Activated T-cell treated with anti-CD3 and anti-CD28 coated beads, Interleukin-2, amount 50 U/mL, for 24 hours (primary cell): ENCODE measurements around the gene PFN1.

Experiments used
- DNase-seq: peaks from one replicate; pipeline ENCODE4 v3.0.0-alpha.2; 2020
- H3K27ac Mint-ChIP-seq: 2 replicates; pipeline ENCODE4 v1.8.0; 2020; ENCODE audit warnings: mild to moderate bottlenecking, mixed read lengths
- H3K27me3 Mint-ChIP-seq: 2 replicates; pipeline ENCODE4 v1.8.0; 2020; ENCODE audit warnings: mixed read lengths
- H3K36me3 Mint-ChIP-seq: 2 replicates; pipeline ENCODE4 v1.8.0; 2020; ENCODE audit warnings: low read depth, mixed read lengths
- H3K4me1 Mint-ChIP-seq: 2 replicates; pipeline ENCODE4 v1.8.0; 2020; ENCODE audit warnings: low read depth, mixed read lengths
- H3K4me3 Mint-ChIP-seq: 2 replicates; pipeline ENCODE4 v1.8.0; 2020; ENCODE audit warnings: mild to moderate bottlenecking, moderate library complexity, mixed read lengths
- H3K9me3 Mint-ChIP-seq: 2 replicates; pipeline ENCODE4 v1.8.0; 2020; ENCODE audit warnings: mixed read lengths

The PFN1 gene

DNA sequence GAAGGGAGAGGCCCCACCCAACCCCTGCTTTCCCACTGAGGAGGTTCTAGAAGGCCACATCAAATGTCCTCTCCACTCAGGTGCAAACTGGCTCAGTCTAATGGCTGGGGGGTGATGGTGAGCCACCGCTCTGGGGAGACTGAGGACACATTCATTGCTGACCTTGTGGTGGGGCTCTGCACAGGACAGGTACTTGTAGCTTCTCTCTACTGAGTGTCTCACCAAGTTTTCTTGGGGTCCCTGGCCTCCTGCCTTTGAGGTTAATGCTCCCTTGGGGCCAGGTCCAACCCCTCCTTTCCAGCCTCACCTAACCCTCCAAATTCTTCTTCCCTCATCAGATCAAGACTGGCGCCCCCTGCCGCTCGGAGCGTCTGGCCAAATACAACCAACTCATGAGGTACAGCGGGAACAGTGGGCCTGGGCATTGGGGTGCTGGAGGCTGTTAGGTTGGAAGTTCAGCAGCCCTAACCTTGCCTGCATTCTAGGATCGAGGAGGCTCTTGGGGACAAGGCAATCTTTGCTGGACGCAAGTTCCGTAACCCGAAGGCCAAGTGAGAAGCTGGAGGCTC is 8.2 kb upstream of the PFN1 start:
- Mint-ChIP-seq H3K27me3 (no peaks in the 10 kb centered on the region), H3K9me3 (no peaks in the 10 kb centered on the region), H3K27ac (no peak overlapping the region), H3K4me1 (peaks cover 2% of the 10 kb centered on the region), H3K36me3 (peaks cover 39% of the 10 kb centered on the region), H3K4me3 (no peak overlapping the region)
- DNase-seq = peak; percentile 58

DNA sequence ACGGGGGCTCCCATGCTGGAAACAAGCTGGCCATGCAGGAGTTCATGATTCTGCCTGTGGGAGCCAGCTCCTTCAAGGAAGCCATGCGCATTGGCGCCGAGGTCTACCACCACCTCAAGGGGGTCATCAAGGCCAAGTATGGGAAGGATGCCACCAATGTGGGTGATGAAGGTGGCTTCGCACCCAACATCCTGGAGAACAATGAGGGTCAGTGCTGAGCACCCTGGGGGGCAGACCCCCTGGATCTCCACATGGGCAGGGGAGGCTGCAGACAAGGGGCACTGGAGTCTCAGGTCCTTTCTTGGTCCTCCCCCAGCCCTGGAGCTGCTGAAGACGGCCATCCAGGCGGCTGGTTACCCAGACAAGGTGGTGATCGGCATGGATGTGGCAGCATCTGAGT is 6.8 kb upstream of the PFN1 start:
- Mint-ChIP-seq H3K4me3 (no peak overlapping the region), H3K36me3 (peaks cover 34% of the 10 kb centered on the region), H3K27ac (no peak overlapping the region), H3K4me1 (peaks cover 17% of the 10 kb centered on the region), H3K27me3 (no peaks in the 10 kb centered on the region), H3K9me3 (no peaks in the 10 kb centered on the region)
- no peak for DNase-seq

DNA sequence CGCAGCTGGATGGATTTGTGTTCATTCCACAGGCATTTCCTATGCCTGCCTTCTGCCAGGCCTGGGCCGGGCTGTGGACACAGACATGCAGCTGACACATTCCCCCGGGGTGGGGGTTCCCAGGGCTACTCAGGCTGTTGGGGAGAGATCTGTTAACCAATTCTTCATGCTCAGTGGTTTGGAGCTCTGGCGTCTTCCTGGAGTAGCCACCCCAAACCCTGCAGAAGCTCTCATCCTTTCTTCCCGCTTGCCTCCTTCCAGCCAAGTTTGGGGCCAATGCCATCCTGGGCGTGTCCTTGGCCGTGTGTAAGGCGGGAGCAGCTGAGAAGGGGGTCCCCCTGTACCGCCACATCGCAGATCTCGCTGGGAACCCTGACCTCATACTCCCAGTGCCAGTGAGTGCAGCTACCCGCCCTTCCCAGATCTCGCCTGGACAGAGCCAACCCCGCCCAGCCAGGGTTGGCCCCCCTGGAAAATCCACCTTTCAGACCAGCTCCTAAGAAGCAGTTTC is 5.2 kb upstream of the PFN1 start:
- peaks cover 21% of the 10 kb centered on the region for H3K36me3 Mint-ChIP-seq
- peaks cover 17% of the 10 kb centered on the region for H3K4me1 Mint-ChIP-seq
- no peak for DNase-seq
- H3K27ac Mint-ChIP-seq = no peak overlapping the region
- no peaks in the 10 kb centered on the region for H3K9me3 Mint-ChIP-seq
- H3K27me3 Mint-ChIP-seq = no peaks in the 10 kb centered on the region
- H3K4me3 Mint-ChIP-seq = no peak overlapping the region

DNA sequence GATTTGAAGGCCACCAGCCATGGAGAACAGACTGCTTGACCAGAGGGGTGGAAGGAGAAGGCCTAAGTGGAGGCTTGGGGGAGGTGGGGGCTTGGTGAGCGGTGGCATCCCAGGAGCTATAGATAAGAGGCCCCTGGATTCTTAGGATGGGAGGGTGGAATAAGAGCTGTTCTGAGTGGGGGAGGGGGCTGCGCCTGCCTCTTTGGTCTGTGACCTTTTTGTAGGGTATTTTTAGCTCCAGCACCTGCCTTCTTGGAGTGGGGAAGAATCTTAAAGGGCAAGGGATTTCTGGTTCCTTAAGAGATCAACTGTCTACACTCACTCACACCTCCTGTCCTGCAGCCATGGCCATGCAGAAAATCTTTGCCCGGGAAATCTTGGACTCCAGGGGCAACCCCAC is 3.2 kb upstream of the PFN1 start:
- Mint-ChIP-seq H3K27ac (peak overlapping the region; percentile 96), H3K4me3 (peak overlapping the region; percentile 94)
- no peak for DNase-seq

DNA sequence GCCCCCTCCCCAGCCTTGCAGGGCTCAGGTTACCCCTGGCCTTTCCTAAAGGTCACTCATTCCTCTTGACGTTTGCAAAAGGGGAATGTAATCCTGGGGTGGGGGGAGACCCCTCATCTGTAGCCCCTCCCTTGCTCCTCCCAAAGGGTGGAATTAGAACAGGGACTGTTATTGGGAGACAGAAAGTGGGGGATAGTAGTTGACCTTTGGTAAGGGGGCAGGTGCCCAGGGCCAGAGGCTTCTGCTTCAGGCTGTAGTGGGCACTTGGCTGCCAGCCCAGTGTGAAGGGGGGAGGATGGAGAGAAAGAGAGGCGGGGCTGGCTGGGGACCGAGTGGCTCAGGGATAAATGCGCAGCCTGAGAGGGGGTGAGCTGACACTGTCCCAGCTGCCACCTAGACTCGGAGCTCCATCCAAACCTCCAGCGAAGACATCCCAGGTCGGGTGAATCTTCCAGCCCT is 2.4 kb upstream of the PFN1 start, which contains the start of gene ENO3:
Gene ENO3 (plus strand): TSS at position 374 of the 459 bp plus-strand sequence. CDS start 711 bp downstream, outside the sequence.
- Mint-ChIP-seq H3K27me3 (no peaks in the 10 kb centered on the region), H3K9me3 (no peaks in the 10 kb centered on the region), H3K36me3 (peaks cover 30% of the 10 kb centered on the region), H3K4me3 (peak within 1 kb of the TSS; percentile 94), H3K27ac (peak within 1 kb of the TSS; percentile 96), H3K4me1 (peaks cover 22% of the 10 kb centered on the region)
- DNase-seq = peak; percentile 48

More for the DNA sequence above, 3.2 kb upstream of the PFN1 start:
- Mint-ChIP-seq H3K36me3 (peaks cover 26% of the 10 kb centered on the region), H3K4me1 (peaks cover 18% of the 10 kb centered on the region), H3K27me3 (no peaks in the 10 kb centered on the region), H3K9me3 (no peaks in the 10 kb centered on the region)

DNA sequence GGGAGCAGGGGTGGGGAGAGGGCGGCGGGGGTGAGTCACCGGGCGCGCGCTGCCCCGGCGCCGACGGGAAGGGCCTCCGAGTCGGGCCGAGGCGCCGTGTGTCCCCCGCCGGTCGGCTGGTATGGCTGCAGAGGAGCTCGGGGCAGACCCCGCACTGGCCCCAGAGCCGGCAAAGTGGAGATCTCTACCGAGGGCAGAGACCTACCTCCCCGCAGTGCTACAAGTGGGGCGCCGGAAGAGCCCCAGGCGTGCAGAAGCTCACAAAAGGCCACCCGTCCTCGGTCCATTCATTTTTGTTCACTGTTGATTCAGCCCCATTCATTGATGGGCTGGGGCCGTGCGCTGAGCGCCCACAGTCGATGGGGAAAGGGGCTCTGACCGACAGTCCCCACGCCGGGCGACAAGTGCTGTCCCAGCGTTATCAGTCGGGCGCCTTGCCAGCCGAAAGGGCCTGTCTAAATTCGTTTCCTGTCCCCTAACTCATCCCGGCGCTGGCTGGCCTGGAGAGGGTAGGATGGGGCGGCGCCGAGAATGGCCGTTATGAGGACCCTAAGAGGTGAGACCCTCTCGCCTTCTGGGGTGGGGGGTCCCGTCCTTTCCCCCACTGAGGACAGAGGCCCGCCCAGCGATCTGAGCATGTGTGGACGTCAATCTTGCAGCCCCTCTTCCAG is 1.9 kb upstream of the PFN1 start:
- no peaks in the 10 kb centered on the region for H3K9me3 Mint-ChIP-seq

DNA sequence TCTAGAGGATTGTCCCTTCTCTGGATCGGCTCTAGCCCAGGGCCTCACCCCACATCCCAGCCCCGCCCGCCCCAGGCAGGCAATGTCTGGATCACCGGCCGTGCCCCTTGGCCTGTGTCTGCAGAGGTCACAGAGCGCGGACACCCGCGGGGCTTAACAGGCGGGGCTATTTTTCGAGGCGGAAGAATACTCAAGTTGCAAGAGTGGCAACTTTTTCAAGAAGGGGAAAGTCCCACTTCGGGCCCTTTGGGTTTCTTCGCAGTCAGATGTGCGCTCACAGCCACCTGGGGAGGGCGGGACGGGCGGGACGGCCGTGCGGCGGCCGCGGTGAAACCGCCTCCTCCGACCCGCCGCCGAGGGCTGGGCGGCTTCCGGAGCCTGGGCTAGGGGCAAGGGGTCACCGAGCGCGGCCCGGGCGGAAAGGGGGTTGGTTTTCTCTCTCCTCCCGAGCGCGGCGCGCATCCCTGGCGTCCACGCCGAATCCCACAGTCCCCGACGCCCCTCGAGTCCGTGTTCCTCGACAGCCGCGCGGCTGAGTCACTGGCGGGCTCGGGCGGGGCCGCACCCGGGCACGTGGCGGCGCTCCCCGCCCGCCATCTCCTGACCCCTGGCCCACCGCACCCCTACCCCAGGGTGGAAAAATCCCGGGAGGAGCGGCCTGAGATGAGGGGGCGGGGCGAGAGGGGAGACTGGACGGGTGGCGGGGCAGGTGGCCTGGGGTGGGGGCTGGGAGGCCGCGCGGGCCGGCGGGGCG is 1.2 kb upstream of the PFN1 start:
- Mint-ChIP-seq H3K4me3 (peak overlapping the region; percentile 94), H3K9me3 (no peaks in the 10 kb centered on the region), H3K4me1 (peaks cover 35% of the 10 kb centered on the region), H3K36me3 (peaks cover 43% of the 10 kb centered on the region), H3K27ac (peak overlapping the region; percentile 98), H3K27me3 (no peaks in the 10 kb centered on the region)
- peak; percentile 88 for DNase-seq

More for the DNA sequence above, 1.9 kb upstream of the PFN1 start:
- H3K4me1 Mint-ChIP-seq = peaks cover 28% of the 10 kb centered on the region
- H3K36me3 Mint-ChIP-seq = peaks cover 36% of the 10 kb centered on the region
- no peak for DNase-seq
- peak overlapping the region; percentile 96 for H3K27ac Mint-ChIP-seq
- H3K4me3 Mint-ChIP-seq = peak overlapping the region; percentile 94
- no peaks in the 10 kb centered on the region for H3K27me3 Mint-ChIP-seq

DNA sequence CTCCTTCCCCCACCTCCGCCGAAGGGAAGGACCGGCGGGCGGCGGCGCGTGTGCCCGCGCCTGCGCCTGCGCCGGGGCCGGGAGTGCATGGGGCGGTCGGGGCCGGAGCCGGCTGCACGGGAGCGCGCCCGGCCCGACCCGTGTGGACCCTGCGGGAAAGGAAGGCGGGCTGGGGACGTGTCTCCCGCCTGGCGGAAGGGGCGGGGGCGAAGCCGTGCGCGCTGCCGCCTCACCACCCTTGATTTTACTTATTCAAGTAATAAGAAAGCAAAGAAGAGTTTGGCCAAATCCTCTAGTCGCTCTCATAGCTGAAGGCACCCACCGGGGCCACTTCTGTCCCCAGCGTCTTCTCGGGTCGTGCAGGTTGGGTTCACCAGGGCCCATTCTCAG is 596 bp upstream of the PFN1 start:
- Mint-ChIP-seq H3K27me3 (no peaks in the 10 kb centered on the region), H3K36me3 (peaks cover 48% of the 10 kb centered on the region), H3K9me3 (no peaks in the 10 kb centered on the region), H3K4me3 (peak overlapping the region; percentile 94), H3K4me1 (peaks cover 41% of the 10 kb centered on the region), H3K27ac (peak overlapping the region; percentile 98)
- DNase-seq = peak; percentile 86

DNA sequence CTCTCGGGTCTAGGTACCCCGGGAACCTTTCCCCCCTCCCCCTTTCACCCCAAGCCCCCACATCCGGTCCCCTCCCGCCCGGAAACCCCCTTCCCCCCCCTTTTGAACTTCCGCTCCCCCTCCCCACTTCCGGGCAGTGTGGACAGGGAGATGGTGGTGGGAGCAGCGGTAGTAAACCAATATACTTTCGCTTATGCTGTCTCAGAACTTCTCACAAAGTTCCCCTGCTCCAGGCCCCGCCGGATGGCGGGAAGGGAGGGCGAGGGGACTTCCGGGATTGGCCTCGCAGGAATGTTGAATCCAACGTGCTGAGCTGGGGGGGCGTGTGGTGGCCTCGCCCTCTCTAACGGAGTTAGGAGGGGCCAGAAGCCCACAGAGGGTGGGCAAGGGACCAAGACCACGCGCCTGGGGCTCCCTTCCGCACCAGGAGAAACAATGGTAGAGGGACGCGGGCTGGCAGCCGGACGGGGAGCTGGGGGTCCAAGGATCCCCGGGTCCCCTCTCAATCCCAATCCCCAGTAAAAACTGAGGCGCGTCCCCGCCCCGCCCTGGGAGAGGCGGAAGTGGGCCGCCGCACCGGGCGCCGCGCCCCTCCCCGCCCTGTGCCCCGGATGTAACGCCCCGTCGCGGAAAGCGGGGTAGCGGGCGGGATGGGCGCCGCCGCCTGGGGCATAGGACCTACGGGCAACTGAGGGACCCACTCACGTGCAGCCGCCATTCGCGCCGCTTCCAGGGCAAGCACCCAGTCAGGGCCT is 742 bp downstream of the PFN1 start:
- Mint-ChIP-seq H3K27ac (peak overlapping the region; percentile 98), H3K36me3 (peaks cover 62% of the 10 kb centered on the region), H3K4me3 (peak overlapping the region; percentile 94), H3K27me3 (no peaks in the 10 kb centered on the region), H3K4me1 (peaks cover 54% of the 10 kb centered on the region), H3K9me3 (no peaks in the 10 kb centered on the region)
- peak; percentile 84 for DNase-seq

DNA sequence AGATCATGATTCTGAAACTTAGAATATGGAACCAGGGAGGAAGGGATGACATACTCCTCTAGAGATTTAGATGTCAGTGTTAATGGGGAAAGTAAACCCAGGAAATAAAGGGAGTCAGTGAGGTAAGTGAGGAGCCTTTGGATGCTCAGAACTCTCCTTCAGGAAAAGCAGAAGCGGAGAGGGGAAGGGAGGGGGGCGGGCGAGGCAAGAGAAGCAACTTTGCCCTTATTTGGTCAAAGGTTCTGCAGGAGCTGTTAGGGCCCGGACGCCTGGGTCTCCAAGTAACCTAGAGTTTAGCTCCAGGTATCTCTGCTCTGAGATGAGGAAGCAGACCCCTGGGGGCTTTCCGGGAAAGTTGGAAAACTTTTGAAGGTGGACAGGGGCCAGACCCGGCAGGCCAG is 1.3 kb downstream of the PFN1 start:
- no peak for DNase-seq
- Mint-ChIP-seq H3K4me1 (peaks cover 60% of the 10 kb centered on the region), H3K4me3 (peak overlapping the region; percentile 94), H3K36me3 (peaks cover 68% of the 10 kb centered on the region), H3K9me3 (no peaks in the 10 kb centered on the region), H3K27ac (peak overlapping the region; percentile 98), H3K27me3 (no peaks in the 10 kb centered on the region)

DNA sequence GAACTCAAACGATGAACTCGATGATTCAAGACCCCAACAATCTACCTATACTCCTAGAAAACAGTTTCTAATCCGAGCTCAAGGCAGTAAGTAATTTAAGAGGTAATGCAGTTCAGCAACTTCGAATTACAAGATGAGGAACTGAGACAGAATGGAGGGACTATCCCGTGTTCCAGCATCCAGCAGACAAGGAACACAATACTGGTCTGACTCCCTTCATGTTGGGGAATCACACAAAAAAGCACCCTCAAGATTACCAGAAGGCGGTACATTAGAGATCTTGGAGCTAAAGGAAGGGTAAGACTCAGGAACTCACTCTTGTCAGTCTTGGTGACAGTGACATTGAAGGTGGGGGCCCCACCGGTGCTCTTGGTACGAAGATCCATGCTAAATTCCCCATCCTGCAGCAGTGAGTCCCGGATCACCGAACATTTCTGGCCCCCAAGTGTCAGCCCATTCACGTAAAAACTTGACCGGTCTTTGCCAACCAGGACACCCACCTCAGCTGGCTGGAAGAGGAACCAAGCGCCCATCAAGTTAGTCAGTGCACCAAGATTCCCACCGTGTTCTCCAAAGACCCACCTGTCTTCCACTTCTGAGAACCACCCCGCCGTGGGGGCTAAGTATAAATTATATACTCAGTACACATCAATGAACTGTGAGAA is 1.9 kb downstream of the PFN1 start:
- H3K36me3 Mint-ChIP-seq = peaks cover 73% of the 10 kb centered on the region
- peak overlapping the region; percentile 98 for H3K27ac Mint-ChIP-seq
- H3K9me3 Mint-ChIP-seq = no peaks in the 10 kb centered on the region
- no peak for DNase-seq
- H3K4me1 Mint-ChIP-seq = peaks cover 63% of the 10 kb centered on the region
- no peaks in the 10 kb centered on the region for H3K27me3 Mint-ChIP-seq
- H3K4me3 Mint-ChIP-seq = peak overlapping the region; percentile 94

DNA sequence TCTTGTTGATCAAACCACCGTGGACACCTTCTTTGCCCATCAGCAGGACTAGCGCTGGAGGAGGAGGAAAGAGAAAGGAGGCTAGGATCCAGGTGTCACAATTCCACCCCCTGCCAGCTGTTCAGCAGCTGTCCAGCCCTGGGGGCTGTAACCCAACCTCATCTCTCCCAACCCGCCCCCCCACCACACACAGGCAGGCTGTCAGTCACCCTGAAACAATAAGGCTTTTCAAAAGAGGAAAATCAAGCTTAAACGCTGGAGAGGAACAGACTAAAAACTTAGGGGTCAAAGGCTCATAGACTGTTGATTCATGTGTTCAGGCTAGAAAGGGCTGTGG is 2.4 kb downstream of the PFN1 start:
- no peak for DNase-seq
- peaks cover 62% of the 10 kb centered on the region for H3K4me1 Mint-ChIP-seq
- H3K36me3 Mint-ChIP-seq = peaks cover 79% of the 10 kb centered on the region
- H3K9me3 Mint-ChIP-seq = no peaks in the 10 kb centered on the region
- peak overlapping the region; percentile 98 for H3K27ac Mint-ChIP-seq
- H3K4me3 Mint-ChIP-seq = peak overlapping the region; percentile 94
- H3K27me3 Mint-ChIP-seq = no peaks in the 10 kb centered on the region

DNA sequence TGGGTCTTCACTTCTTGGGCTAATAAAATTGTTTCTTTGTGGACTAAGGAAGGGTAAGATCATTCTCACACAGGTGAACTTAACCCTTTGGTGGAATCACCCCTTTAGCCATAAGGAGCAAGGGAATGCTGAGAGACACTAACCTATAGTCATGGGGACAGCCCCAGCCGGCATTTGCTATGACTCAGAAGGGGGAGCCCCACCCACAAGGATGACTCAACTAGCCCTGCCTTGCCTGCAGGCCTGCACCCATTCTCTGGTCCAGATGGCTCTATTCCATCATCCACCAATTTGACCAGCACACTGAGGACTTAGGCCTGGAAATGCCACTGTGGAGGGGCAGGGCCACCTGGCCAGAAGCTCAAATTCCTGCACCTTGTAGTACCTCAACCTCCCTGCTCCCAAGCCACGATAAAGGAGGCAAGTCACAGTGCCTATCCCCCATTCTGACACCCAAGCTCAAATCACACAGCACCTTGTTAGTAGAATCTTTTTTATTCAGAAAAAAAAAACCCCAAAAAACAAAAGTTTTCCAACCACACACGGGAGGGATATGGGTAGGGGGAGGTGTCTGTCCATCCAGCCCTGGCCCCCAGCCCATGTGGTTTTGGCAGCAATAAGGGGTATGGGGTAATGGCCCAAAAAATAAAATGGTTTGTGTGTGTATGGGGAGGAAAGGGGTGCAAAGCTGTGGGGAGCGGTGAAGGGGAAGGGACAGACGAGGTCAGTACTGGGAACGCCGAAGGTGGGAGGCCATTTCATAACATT is 3.0 kb downstream of the PFN1 start:
- peak overlapping the region; percentile 94 for H3K4me3 Mint-ChIP-seq

More for the DNA sequence above, 3.0 kb downstream of the PFN1 start:
- Mint-ChIP-seq H3K27ac (peak overlapping the region; percentile 98), H3K4me1 (peaks cover 56% of the 10 kb centered on the region), H3K9me3 (no peaks in the 10 kb centered on the region), H3K36me3 (peaks cover 84% of the 10 kb centered on the region), H3K27me3 (no peaks in the 10 kb centered on the region)
- peak; percentile 89 for DNase-seq
